GM18907 (cell line): Measurements from ENCODE around the gene NPRL2.
A peak's percentile ranks its signal among the peaks of the same experiment; 100 is the strongest.

Experiments
- ATAC-seq: cut with Tn5 transposase; IDR thresholded peaks from one replicate; pipeline ENCODE4 v1.9.1; 2021; ENCODE audit warnings: mild to moderate bottlenecking, moderate library complexity; ENCODE audit not compliant: unreplicated experiment

The NPRL2 gene

GRCh38 chr3:50350527-50351322, at the start of gene NPRL2, which contains the start of gene CYB561D2:
NPRL2 (minus strand) TSS chr3:50350775; CDS start chr3:50350652, 123 bp downstream.
CYB561D2 (plus strand) TSS chr3:50350862; CDS start chr3:50351434, 572 bp downstream.
- peak; percentile 77 for ATAC-seq

- ATAC-seq: no peak
These were observed 45.9 kb upstream of the NPRL2 start for GRCh38 chr3:50396502-50396901.

GRCh38 chr3:50395070-50395860, 44.7 kb upstream of the NPRL2 start:
- ATAC-seq: no peak

- no peak for ATAC-seq
These were observed 42.5 kb upstream of the NPRL2 start for GRCh38 chr3:50393061-50393460.

- ATAC-seq: no peak
These were observed 41.6 kb upstream of the NPRL2 start for GRCh38 chr3:50392101-50392715.

GRCh38 chr3:50390508-50391224, 40.1 kb upstream of the NPRL2 start:
- ATAC-seq: no peak

- ATAC-seq: no peak
These were observed 38.8 kb upstream of the NPRL2 start for GRCh38 chr3:50389414-50389767.

- ATAC-seq: no peak
These were observed 38.3 kb upstream of the NPRL2 start for GRCh38 chr3:50388720-50389413.

- ATAC-seq: no peak
These were observed 37.6 kb upstream of the NPRL2 start for GRCh38 chr3:50388016-50388719.

- no peak for ATAC-seq
These were observed 35.2 kb upstream of the NPRL2 start for GRCh38 chr3:50385754-50386153.

- ATAC-seq: no peak
These were observed 33.2 kb upstream of the NPRL2 start for GRCh38 chr3:50383750-50384149.

- no peak for ATAC-seq
These were observed 32.1 kb upstream of the NPRL2 start for GRCh38 chr3:50382722-50383121.

GRCh38 chr3:50381383-50381782, 30.8 kb upstream of the NPRL2 start:
- no peak for ATAC-seq

- ATAC-seq: no peak
These were observed 30.0 kb upstream of the NPRL2 start for GRCh38 chr3:50380405-50381085.

GRCh38 chr3:50378757-50379156, 28.2 kb upstream of the NPRL2 start:
- no peak for ATAC-seq

- ATAC-seq: no peak
These were observed 27.4 kb upstream of the NPRL2 start for GRCh38 chr3:50378024-50378423.

- no peak for ATAC-seq
These were observed 24.8 kb upstream of the NPRL2 start for GRCh38 chr3:50375258-50375931.

GRCh38 chr3:50374363-50375257, 24.0 kb upstream of the NPRL2 start:
- ATAC-seq: no peak
